Astrocyte of the spinal cord (primary cell): ENCODE results near the gene WNK2.

ENCODE experiments used
- DNase-seq: peaks from one replicate; pipeline ENCODE4 v3.0.0; 2011; ENCODE audit warnings: low read depth, low spot score
- H3K4me3 ChIP-seq: 2 replicates; pipeline ENCODE4 v1.5.1; 2011; ENCODE audit warnings: low read depth, mild to moderate bottlenecking, low read length, moderate library complexity
- CTCF ChIP-seq: IDR thresholded peaks from 2 replicates; pipeline ENCODE4 v1.5.1; 2012; ENCODE audit warnings: low read depth, mild to moderate bottlenecking, low read length, inconsistent platforms
- in situ Hi-C: cut with HindIII; loops from 2 replicates; pipeline ENCODE4 v1.10.0; 2017; ENCODE audit warnings: low sequenced_read_pairs

The WNK2 gene

GRCh38 chr9:93301911-93302541, 118.1 kb downstream of the WNK2 start:
- H3K4me3 ChIP-seq, result no peak overlapping the region
- in situ Hi-C loops, result no loop called here
- TF ChIP-seq CTCF, result no peak

GRCh38 chr9:93302586-93303257, 118.8 kb downstream of the WNK2 start:
- in situ Hi-C loops, result no loop called here
- peak; percentile 66 for TF ChIP-seq CTCF
- peak; percentile 30 for DNase-seq
- H3K4me3 ChIP-seq, result no peak overlapping the region

More at GRCh38 chr9:93301911-93302541, 118.1 kb downstream of the WNK2 start:
- no peak for DNase-seq

- in situ Hi-C loops, result no loop called here
- DNase-seq, result no peak
Measured at GRCh38 chr9:93303258-93303771, 119.4 kb downstream of the WNK2 start.

GRCh38 chr9:93303806-93304573, 120.1 kb downstream of the WNK2 start:
- in situ Hi-C loops, result no loop called here
- no peak overlapping the region for H3K4me3 ChIP-seq
- no peak for DNase-seq
- TF ChIP-seq CTCF, result no peak

More at GRCh38 chr9:93303258-93303771, 119.4 kb downstream of the WNK2 start:
- no peak for TF ChIP-seq CTCF
- H3K4me3 ChIP-seq, result no peak overlapping the region

- in situ Hi-C loops, result no loop called here
- TF ChIP-seq CTCF, result peak; percentile 94
- H3K4me3 ChIP-seq, result no peak overlapping the region
- DNase-seq, result peak; percentile 55
Measured at GRCh38 chr9:93304574-93305496, 120.9 kb downstream of the WNK2 start.
